K562 (cell line): ENCODE data around the gene NECTIN1. TPM values are rescaled to one million over a fixed set of nuclear protein-coding genes. Genes with fewer than 3 reads are reported as not detected.

ENCODE experiments used
- ATAC-seq: fragments of 200-7000 bp; cut with Tn5 transposase; 3 replicates; pipeline ENCODE4 v1.9.1; 2020; ENCODE audit warnings: moderate library complexity
- BruUV-seq: library from RNA; stranded (reverse); fragments of 400-500 nt; replicated peaks from 2 replicates; lab custom pipeline; 2021; lab: Mats Ljungman, UMichigan
- CTCF ChIA-PET: fragments of 300-600 bp; formaldehyde crosslinking; extraction: SDS; loops from one replicate; lab custom pipeline; 2021; ENCODE audit warnings: low intra/inter-chr PET ratio; lab: Yijun Ruan, JAX
- POLR2A ChIA-PET: fragments of 300-600, 350-650 bp; sonication (Branson Sonifier 250); formaldehyde crosslinking; extraction: SDS; loops from one replicate; lab custom pipeline; 2021; ENCODE audit warnings: antibody characterized with exemption, inconsistent platforms; lab: Yijun Ruan, JAX
- DNase-seq, 4 experiments: peaks; one replicate each; pipeline versions ENCODE4 v3.0.0 to v3.0.0-alpha.2; 2011 to 2018; ENCODE audit warnings: low spot score in 3 of 4, mixed read lengths in 3 of 4; ENCODE audit errors: extremely low read depth in 1 of 4
- FAIRE-seq: peaks from 2 replicates; lab custom pipeline; 2011; peaks lifted over from hg19 to GRCh38; lab: Jason Lieb, UNC
- H2AFZ ChIP-seq: 2 replicates; pipeline ENCODE4 v1.6.0; 2011; ENCODE audit warnings: low read depth, low read length, control low read depth, inconsistent platforms
- H3K27ac ChIP-seq: fragments of 200-600 bp; 3 replicates; pipeline ENCODE4 v1.8.0; 2011; ENCODE audit warnings: low read depth, mild to moderate bottlenecking, control low read depth, inconsistent platforms, low read length, moderate library complexity, mixed read lengths; ENCODE audit errors: extremely low read depth
- H3K27me3 ChIP-seq, 2 experiments: fragments of 300-600 bp in 1 of 2; 2 replicates in 1 of 2; 3 replicates in 1 of 2; pipeline versions ENCODE4 v1.6.0 to v1.8.0; 2011; ENCODE audit warnings: inconsistent platforms in 2 of 2, low read length in 2 of 2, mild to moderate bottlenecking in 1 of 2, mixed read lengths in 1 of 2, moderate library complexity in 1 of 2; ENCODE audit not compliant: control insufficient read depth in 2 of 2, insufficient read depth in 2 of 2
- H3K36me3 ChIP-seq: fragments of 300-600 bp; 3 replicates; pipeline ENCODE4 v1.8.0; 2011; ENCODE audit warnings: mild to moderate bottlenecking, low read length, inconsistent platforms; ENCODE audit not compliant: control insufficient read depth, insufficient read depth
- H3K4me1 ChIP-seq, 2 experiments: fragments of 200-600 bp in 1 of 2; replicated peaks in 1 of 2; 2 replicates in 1 of 2; 3 replicates in 1 of 2; pipeline versions ENCODE4 v1.5.1 to v1.8.0; 2011; ENCODE audit warnings: inconsistent platforms in 2 of 2, low read length in 2 of 2, mild to moderate bottlenecking in 1 of 2, mixed read lengths in 1 of 2, moderate library complexity in 1 of 2; ENCODE audit not compliant: control insufficient read depth in 2 of 2, insufficient read depth in 2 of 2
- H3K4me2 ChIP-seq: 2 replicates; pipeline ENCODE4 v1.6.1; 2011; ENCODE audit warnings: low read length, control low read depth, inconsistent platforms, mixed read lengths; ENCODE audit not compliant: insufficient read depth
- H3K4me3 ChIP-seq: fragments of 200-600 bp; sonication (generic), shearing (Covaris generic); 2 replicates; pipeline ENCODE4 v1.5.1; 2016; ENCODE audit warnings: control low read depth, inconsistent platforms
- H3K79me2 ChIP-seq: fragments of 200-600 bp; 3 replicates; pipeline ENCODE4 v1.8.0; 2011; ENCODE audit warnings: low read length, inconsistent platforms; ENCODE audit not compliant: control insufficient read depth, insufficient read depth
- H3K9ac ChIP-seq, 2 experiments: 2 replicates each; pipeline versions ENCODE4 v1.6.0 to v1.6.1; 2011; ENCODE audit warnings: low read depth in 2 of 2, low read length in 2 of 2, control low read depth in 1 of 2, inconsistent platforms in 1 of 2, mild to moderate bottlenecking in 1 of 2, mixed read lengths in 1 of 2; ENCODE audit not compliant: insufficient read depth in 1 of 2
- H3K9me1 ChIP-seq: one replicate; pipeline ENCODE4 v1.6.0; 2011; ENCODE audit warnings: inconsistent platforms, mild to moderate bottlenecking, low read length, moderate library complexity; ENCODE audit not compliant: control insufficient read depth, insufficient read depth
- H3K9me3 ChIP-seq: replicated peaks from 2 replicates; pipeline ENCODE4 v1.5.1; 2011; ENCODE audit warnings: low read depth, low read length, inconsistent platforms; ENCODE audit not compliant: control insufficient read depth, insufficient read depth
- H4K20me1 ChIP-seq: replicated peaks from 2 replicates; pipeline ENCODE4 v1.6.1; 2011; ENCODE audit warnings: low read length, inconsistent platforms, mixed read lengths; ENCODE audit not compliant: control insufficient read depth, insufficient read depth
- BRD9 ChIP-seq: fragments of 450-650 bp; IDR thresholded peaks from 2 replicates; pipeline ENCODE4 v1.6.1; 2018; ENCODE audit warnings: low read depth; ENCODE audit not compliant: partially characterized antibody
- HMBOX1 ChIP-seq: sonication (generic); IDR thresholded peaks from 2 replicates; pipeline ENCODE4 v1.6.1; 2016
- POLR2H ChIP-seq: IDR thresholded peaks from 2 replicates; pipeline ENCODE4 v1.6.1; 2016; ENCODE audit warnings: missing genetic modification characterization, low read depth, mild to moderate bottlenecking, control low read depth, missing compliant biosample characterization, moderate library complexity
- SPI1 ChIP-seq: IDR thresholded peaks from 2 replicates; pipeline ENCODE4 v1.6.1; 2011; ENCODE audit warnings: low read depth, low read length, control low read depth, borderline replicate concordance
- ZFP30 ChIP-seq: fragments of 250-450 bp; sonication (Bioruptor Pico); IDR thresholded peaks from 2 replicates; pipeline ENCODE4 v1.8.0; 2022; ENCODE audit warnings: moderate library complexity, mild to moderate bottlenecking, inconsistent platforms, borderline replicate concordance
- ZNF134 ChIP-seq: fragments of 250-450 bp; sonication (Bioruptor Pico); conservative IDR thresholded peaks from 2 replicates; pipeline ENCODE4 v1.4.0; 2020
- ZNF24 ChIP-seq: fragments of 450-650 bp; IDR thresholded peaks from 2 replicates; pipeline ENCODE4 v1.6.1; 2016
- WGBS: fragments of 100-300 bp; shearing (Covaris generic); methylation state at CpG from one replicate; pipeline ENCODE4 v1.1.6; 2016; ENCODE audit warnings: low coverage, mixed read lengths; ENCODE audit not compliant: insufficient coverage; ENCODE audit errors: missing lambda C conversion rate; 5-methylcytosine and 5-hydroxymethylcytosine counted together
- in situ Hi-C: fragments of 300-500 bp; cut with MboI; formaldehyde crosslinking; loops from 4 replicates; pipeline ENCODE4 v1.15.0; 2018; ENCODE audit warnings: inconsistent platforms, mixed read lengths
- intact Hi-C: fragments of 100-400 bp; cut with micrococcal nuclease; formaldehyde crosslinking; loops from 2 replicates; pipeline ENCODE4 v1.14.2; 2022
- polyA plus RNA-seq, 8 experiments: library from polyadenylated mRNA; depleted of rRNA in 4 of 8; stranded (reverse) in 5 of 8; unstranded in 3 of 8; fragments of >200 nt; fragmentation: Nextera tagmentation in 2 of 8; fragmentation: Illumina TruSeq in 1 of 8; extraction: Ambion mirVana in 2 of 8; extraction: Trizol in 1 of 8; gene quantifications; 2 replicates each; pipeline versions ENCODE4 v1.2.1 to v1.2.3, GENCODE V29; 2011 to 2014; ENCODE audit warnings: inconsistent platforms in 1 of 8, missing spikeins in 1 of 8
- total RNA-seq, 7 experiments: library from RNA; depleted of rRNA in 6 of 7; stranded (reverse); fragments of >200 nt in 6 of 7; fragmentation: Illumina TruSeq in 2 of 7; extraction: Trizol in 2 of 7; gene quantifications; 2 replicates each; pipeline versions ENCODE4 v1.2.1 to v1.2.3, GENCODE V29; 2011 to 2021; ENCODE audit warnings: low replicate concordance in 1 of 7

The NECTIN1 gene
- total and polyA plus RNA-seq, 9 of the 15 experiments (the other 6 are each of a cell fraction or from before 2014, with no cell fraction given) = 0.09 to 0.53 (median 0.23) TPM; not detected in 2

GRCh38 chr11:119771172-119771770 lies 42.3 kb upstream of the NECTIN1 start:
- no peak overlapping the region for H3K9ac ChIP-seq
- no peaks in the 10 kb centered on the region for H3K4me1 ChIP-seq
- intact Hi-C loops (no loop called here), in situ Hi-C loops (no loop called here)
- no peak overlapping the region for H3K4me2 ChIP-seq
- no peak overlapping the region for H2AFZ ChIP-seq
- TF ChIP-seq ZNF134 (CRISPR knock-in tag) = peak; percentile 93
- TF ChIP-seq SPI1 = peak; percentile 77; the same call in 1 of the 2 replicates
- no peak for TF ChIP-seq HMBOX1
- peak; percentile 56 for TF ChIP-seq ZNF24
- H3K9me1 ChIP-seq = no peaks in the 10 kb centered on the region
- FAIRE-seq = no peak
- no peak for ATAC-seq
- no TSS peak for BruUV-seq
- H3K27ac ChIP-seq = no peak overlapping the region
- DNase-seq = no peak
- H3K4me3 ChIP-seq = no peak overlapping the region
- H4K20me1 ChIP-seq = peaks cover 7% of the 10 kb centered on the region; the same call in 1 of the 2 replicates
- H3K79me2 ChIP-seq = no peaks in the 10 kb centered on the region
- no peaks in the 10 kb centered on the region for H3K9me3 ChIP-seq
- peaks cover 0 to 2% of the 10 kb centered on the region in 2 experiments; a peak in 2 of 5 replicates for H3K27me3 ChIP-seq
- 1% methylated on average over 9 of the region's 9 CpGs for WGBS
- no peaks in the 10 kb centered on the region for H3K36me3 ChIP-seq
- POLR2A ChIA-PET = no interaction called here
- CTCF ChIA-PET = no interaction called here

GRCh38 chr11:119765628-119766027 lies 36.6 kb upstream of the NECTIN1 start:
- ATAC-seq = no peak

More at GRCh38 chr11:119765628-119766027, 36.6 kb upstream of the NECTIN1 start:
- in situ Hi-C loops = no loop called here
- Histone ChIP-seq H3K4me3 (no peak overlapping the region), H2AFZ (no peak overlapping the region), H3K79me2 (no peaks in the 10 kb centered on the region), H3K4me1 (no peaks in the 10 kb centered on the region)
- FAIRE-seq = no peak
- WGBS = 1% methylated on average over 4 of the region's 4 CpGs
- TF ChIP-seq ZFP30 (CRISPR knock-in tag) (no peak), POLR2H (tag) (no peak), BRD9 (no peak)
- TF ChIP-seq, all 486 proteins: peak for 0
- no peak for DNase-seq
- H3K27ac ChIP-seq = no peak overlapping the region
- intact Hi-C loops = no loop called here
- no peaks in the 10 kb centered on the region for H3K9me3 ChIP-seq
- no peak overlapping the region for H3K4me2 ChIP-seq
- ChIA-PET POLR2A (no interaction called here), CTCF (no interaction called here)
- H3K9ac ChIP-seq = no peak overlapping the region
- peaks cover 0 to 12% of the 10 kb centered on the region in 2 experiments; a peak in 2 of 5 replicates for H3K27me3 ChIP-seq
- H3K36me3 ChIP-seq = no peaks in the 10 kb centered on the region
- H4K20me1 ChIP-seq = no peaks in the 10 kb centered on the region
- no TSS peak for BruUV-seq
- no peaks in the 10 kb centered on the region for H3K9me1 ChIP-seq
